ENCODE measurements around the gene CTAGE4.
"Not testable (repeated sequence)": the region's sequence is repeated elsewhere in the genome, so short reads cannot be mapped to it uniquely, and the experiment has no call there.

Gene CTAGE4

DNA sequence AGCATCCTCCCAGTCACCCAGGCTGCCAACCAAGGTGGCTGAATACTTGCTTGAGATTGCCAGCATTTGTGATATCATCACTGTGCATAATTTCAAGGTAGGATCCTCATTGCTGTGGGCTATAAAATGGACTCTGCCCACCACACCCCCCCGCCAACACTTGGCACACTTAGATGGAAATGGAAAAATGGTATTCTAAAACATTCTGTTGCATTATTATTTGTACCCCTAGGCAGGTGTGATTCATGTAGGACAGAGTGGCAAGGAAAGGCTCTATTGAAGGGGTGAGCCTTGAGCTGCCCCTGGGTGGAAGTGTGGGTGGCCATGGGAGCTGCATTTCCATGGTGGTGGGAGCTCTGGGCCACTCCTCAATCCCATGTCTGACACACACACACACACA is 35.3 kb downstream of the CTAGE4 start:
- DNase-seq, result not testable (repeated sequence)

DNA sequence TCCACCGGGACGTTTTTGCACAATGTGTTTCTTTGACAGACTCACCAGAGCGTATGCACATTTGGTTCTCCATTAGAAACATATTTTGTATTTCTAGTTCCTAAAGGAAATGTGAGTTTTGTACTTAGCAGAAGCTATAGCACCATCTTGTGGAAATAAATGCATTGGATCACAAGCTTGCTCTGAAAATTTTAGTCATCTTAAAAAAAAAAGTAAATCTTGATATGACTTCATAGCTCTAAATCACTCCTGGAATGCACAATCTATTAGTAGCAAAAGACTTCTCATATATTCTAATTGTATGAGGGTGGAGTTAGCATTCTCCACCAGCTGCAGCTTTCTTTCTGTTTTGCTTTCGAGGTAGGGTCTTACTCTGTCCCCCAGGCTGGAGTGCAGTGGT is 35.9 kb downstream of the CTAGE4 start:
- DNase-seq, result not testable (repeated sequence)

DNA sequence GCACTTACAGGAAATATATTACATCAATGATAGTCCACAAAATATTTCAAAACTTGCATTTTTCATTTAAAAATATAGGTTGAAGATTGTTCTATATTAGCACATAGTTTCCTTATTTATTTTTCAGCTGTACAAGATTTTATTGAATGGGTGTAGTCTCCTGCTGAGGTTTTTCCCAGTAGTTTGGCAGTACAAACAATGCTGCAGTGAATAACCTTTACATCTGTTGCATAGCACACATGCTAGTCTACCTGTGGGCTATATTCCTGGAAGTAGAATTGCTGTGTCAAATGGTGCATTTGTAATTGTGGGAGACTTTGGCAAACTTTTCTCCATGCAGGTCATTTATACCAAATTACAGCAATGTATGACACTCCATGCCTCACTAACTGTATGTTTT is 37.3 kb downstream of the CTAGE4 start:
- DNase-seq, result not testable (repeated sequence)

DNA sequence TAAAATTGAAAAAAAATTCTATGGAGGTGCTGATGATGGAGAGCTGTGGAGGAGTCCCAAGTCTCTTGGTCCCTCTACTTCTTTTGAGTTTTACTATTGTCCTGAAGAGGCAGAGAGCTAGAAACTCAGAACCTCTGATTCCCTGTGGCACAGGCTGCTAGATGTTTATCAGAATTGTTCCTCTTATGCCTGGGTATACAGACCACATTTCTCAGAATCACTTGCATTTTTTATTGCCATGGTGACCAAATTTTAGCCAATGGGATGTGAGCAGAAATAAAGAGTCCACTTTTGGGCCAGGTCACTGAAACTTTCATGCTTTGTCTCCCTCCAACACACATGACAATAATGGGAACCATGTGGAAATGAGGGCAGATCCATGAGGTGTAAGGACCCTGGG is 40.4 kb downstream of the CTAGE4 start:
- DNase-seq, result not testable (repeated sequence)

DNA sequence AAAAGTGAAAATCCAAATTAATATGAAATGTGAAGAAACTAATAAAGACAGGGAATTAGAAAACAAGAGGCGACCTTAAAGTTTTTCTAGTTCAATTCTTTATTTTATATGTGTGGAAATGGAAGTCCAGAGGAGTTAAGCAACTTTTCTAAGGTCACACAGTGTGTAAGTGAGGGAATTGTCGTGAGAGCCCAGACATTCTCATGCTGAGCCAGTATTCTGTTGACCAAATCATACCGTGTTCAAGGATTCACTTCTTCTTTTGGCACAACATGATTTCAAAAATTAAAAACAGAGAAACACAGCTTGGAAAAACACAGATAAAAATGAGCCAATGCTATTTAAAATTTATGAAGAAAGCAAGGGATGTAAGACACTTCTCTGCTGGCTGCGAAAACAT is 43.6 kb downstream of the CTAGE4 start:
- not testable (repeated sequence) for DNase-seq

DNA sequence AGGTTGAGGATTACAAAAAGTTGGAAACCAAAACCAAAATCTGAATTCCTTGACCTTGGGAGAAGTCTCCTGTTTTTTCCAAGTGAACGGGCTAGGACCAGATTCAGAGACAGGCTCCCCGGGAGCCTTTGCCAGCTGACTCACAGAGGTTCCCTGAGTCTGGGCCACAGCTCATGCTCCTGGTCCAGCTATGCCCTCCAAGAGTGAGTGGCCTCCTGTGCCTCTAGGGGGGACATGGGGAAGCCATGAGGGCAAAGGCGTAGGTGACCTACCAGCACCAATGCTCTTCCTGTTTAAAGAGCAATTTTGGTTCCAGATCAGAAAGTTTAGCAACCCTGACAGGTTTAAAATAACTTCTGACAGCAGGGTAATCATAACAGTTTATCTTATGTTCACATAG is 45.5 kb downstream of the CTAGE4 start:
- not testable (repeated sequence) for DNase-seq

DNA sequence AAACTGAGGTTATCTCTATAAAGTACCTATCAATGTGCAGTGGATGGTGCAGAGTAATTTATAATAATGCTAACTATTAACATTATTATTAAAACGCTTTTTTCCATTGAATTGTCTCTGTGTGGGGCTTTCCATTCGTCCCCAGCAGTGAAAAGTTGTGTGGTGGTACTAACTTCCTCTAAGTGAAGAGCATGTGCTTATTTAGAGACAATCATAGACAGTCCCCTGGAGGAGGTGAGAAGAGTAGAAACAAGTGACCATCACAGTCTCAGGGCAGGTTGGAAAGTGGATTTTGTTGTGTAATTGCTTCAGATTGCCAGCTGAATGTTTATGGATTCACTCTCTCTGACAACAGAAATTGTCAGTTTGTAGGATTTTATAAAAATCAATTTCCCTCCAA is 47.8 kb downstream of the CTAGE4 start:
- not testable (repeated sequence) for DNase-seq

DNA sequence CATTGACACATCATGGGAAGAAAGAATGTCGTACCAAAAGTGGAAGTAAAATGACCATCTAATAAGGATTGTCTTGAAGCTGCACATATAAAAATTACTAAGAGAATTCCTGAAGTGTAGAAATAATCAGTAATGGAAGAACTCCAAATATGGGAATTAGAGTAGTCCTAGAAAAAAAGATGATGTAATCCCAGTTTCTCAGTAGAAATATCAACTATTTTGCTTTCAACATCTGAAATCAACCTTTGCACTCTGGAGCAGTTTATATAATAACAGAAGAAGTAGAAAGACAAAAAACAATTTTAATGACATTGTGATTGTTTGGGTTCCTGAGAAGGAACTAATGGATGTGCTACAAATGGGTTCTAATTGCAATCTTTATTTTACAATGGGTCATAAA is 49.8 kb downstream of the CTAGE4 start:
- not testable (repeated sequence) for DNase-seq

Data from cortex of kidney (tissue), 1 donor.